GM23338 (cell line): ENCODE results near the gene ST7L. TPM values are rescaled to one million over a fixed set of nuclear protein-coding genes. Genes with fewer than 3 reads are reported as not detected.
A peak's percentile ranks its signal among the peaks of the same experiment; 100 is the strongest.

ENCODE experiments used
- ATAC-seq: fragments of 200-7000 bp; cut with Tn5 transposase; 3 replicates; pipeline ENCODE4 v1.9.1; 2020
- DNase-seq: peaks from one replicate; pipeline ENCODE4 v3.0.0-alpha.2; 2015; ENCODE audit warnings: low spot score
- H2AFZ ChIP-seq: fragments of 200-600 bp; sonication (generic); 2 replicates; pipeline ENCODE4 v1.8.0; 2016; ENCODE audit warnings: antibody characterized with exemption, mild to moderate bottlenecking, moderate library complexity
- H3F3A ChIP-seq: fragments of 200-600 bp; sonication (generic); replicated peaks from 2 replicates; pipeline ENCODE4 v1.8.0; 2017; ENCODE audit warnings: antibody characterized with exemption, mixed run types, low read depth
- H3K27ac ChIP-seq: fragments of 200-600 bp; sonication (generic); 2 replicates; pipeline ENCODE4 v1.6.1; 2016; ENCODE audit warnings: low read depth
- H3K27me3 ChIP-seq: fragments of 200-600 bp; sonication (generic); 2 replicates; pipeline ENCODE4 v1.8.0; 2016; ENCODE audit warnings: mild to moderate bottlenecking, mixed run types, moderate library complexity; ENCODE audit not compliant: insufficient read depth
- H3K36me3 ChIP-seq: fragments of 200-600 bp; sonication (generic); 2 replicates; pipeline ENCODE4 v1.8.0; 2016; ENCODE audit warnings: mild to moderate bottlenecking; ENCODE audit not compliant: insufficient read depth
- H3K4me1 ChIP-seq: fragments of 200-600 bp; sonication (generic); 2 replicates; pipeline ENCODE4 v1.8.0; 2016; ENCODE audit warnings: mild to moderate bottlenecking, moderate library complexity; ENCODE audit not compliant: insufficient read depth
- H3K4me2 ChIP-seq: fragments of 200-600 bp; sonication (generic); 2 replicates; pipeline ENCODE4 v1.7.1; 2017; ENCODE audit warnings: mixed run types
- H3K4me3 ChIP-seq: fragments of 200-600 bp; sonication (generic); 2 replicates; pipeline ENCODE4 v1.6.1; 2016; ENCODE audit warnings: mixed run types
- H3K79me2 ChIP-seq: fragments of 200-600 bp; sonication (generic); replicated peaks from 2 replicates; pipeline ENCODE4 v1.8.0; 2017; ENCODE audit warnings: mild to moderate bottlenecking; ENCODE audit not compliant: insufficient read depth
- H3K9me2 ChIP-seq: fragments of 200-600 bp; sonication (generic); 2 replicates; pipeline ENCODE4 v1.8.0; 2017; ENCODE audit not compliant: insufficient read depth
- H4K20me1 ChIP-seq: fragments of 200-600 bp; sonication (generic); replicated peaks from 2 replicates; pipeline ENCODE4 v1.8.0; 2017; ENCODE audit warnings: mild to moderate bottlenecking; ENCODE audit not compliant: insufficient read depth
- H3K27ac Mint-ChIP-seq: 2 replicates; pipeline ENCODE4 v1.8.0; 2020; ENCODE audit warnings: inconsistent platforms, mild to moderate bottlenecking, moderate library complexity, mixed read lengths
- H3K27me3 Mint-ChIP-seq: 3 replicates; pipeline ENCODE4 v1.8.0; 2022; ENCODE audit warnings: low read depth, mild to moderate bottlenecking, moderate library complexity, mixed read lengths, inconsistent platforms; ENCODE audit not compliant: insufficient read depth, poor library complexity
- H3K36me3 Mint-ChIP-seq: 3 replicates; pipeline ENCODE4 v1.8.0; 2021; ENCODE audit warnings: low read depth, mild to moderate bottlenecking, inconsistent platforms, moderate library complexity, mixed read lengths
- H3K4me1 Mint-ChIP-seq: 3 replicates; pipeline ENCODE4 v1.8.0; 2020; ENCODE audit warnings: mild to moderate bottlenecking, inconsistent platforms, mixed read lengths
- H3K4me3 Mint-ChIP-seq: 3 replicates; pipeline ENCODE4 v1.8.0; 2021; ENCODE audit warnings: moderate library complexity, mild to moderate bottlenecking, inconsistent platforms, mixed read lengths
- H3K9me3 Mint-ChIP-seq: 3 replicates; pipeline ENCODE4 v1.8.0; 2020; ENCODE audit warnings: moderate library complexity, mild to moderate bottlenecking, inconsistent platforms, mixed read lengths
- CREB1 ChIP-seq: fragments of 250-450 bp; sonication (Bioruptor Pico); IDR thresholded peaks from 2 replicates; pipeline ENCODE4 v1.5.0; 2020; ENCODE audit warnings: low read depth, mild to moderate bottlenecking, moderate library complexity
- CTCF ChIP-seq, 2 experiments: fragments of 200-600 bp in 1 of 2; sonication (generic) in 1 of 2; conservative IDR thresholded peaks; 2 replicates each; pipeline versions ENCODE4 v1.5.1 to v1.6.1; 2016 to 2017; ENCODE audit warnings: antibody characterized with exemption in 2 of 2, low read depth in 2 of 2, mild to moderate bottlenecking in 2 of 2, moderate library complexity in 1 of 2
- EZH2 ChIP-seq: fragments of 200-600 bp; sonication (generic); IDR thresholded peaks from one replicate; pipeline ENCODE4 v1.8.0; 2017; ENCODE audit warnings: antibody characterized with exemption, mild to moderate bottlenecking, low read depth; ENCODE audit not compliant: unreplicated experiment
- EZH2phosphoT487 ChIP-seq: fragments of 200-600 bp; sonication (generic); IDR thresholded peaks from one replicate; pipeline ENCODE4 v1.8.1; 2018; ENCODE audit warnings: antibody characterized with exemption; ENCODE audit not compliant: unreplicated experiment
- JUNB ChIP-seq: IDR thresholded peaks from one replicate; pipeline ENCODE4 v1.6.1; 2016; ENCODE audit warnings: antibody characterized with exemption; ENCODE audit not compliant: unreplicated experiment
- NANOG ChIP-seq: IDR thresholded peaks from 2 replicates; pipeline ENCODE4 v1.6.1; 2016; ENCODE audit warnings: antibody characterized with exemption, borderline replicate concordance
- POLR2AphosphoS5 ChIP-seq: IDR thresholded peaks from 2 replicates; pipeline ENCODE4 v1.6.1; 2016; ENCODE audit warnings: antibody characterized with exemption, low read depth
- REST ChIP-seq: IDR thresholded peaks from one replicate; pipeline ENCODE4 v1.6.1; 2018; ENCODE audit warnings: antibody characterized with exemption; ENCODE audit not compliant: unreplicated experiment
- STAT1 ChIP-seq: IDR thresholded peaks from one replicate; pipeline ENCODE4 v1.6.1; 2016; ENCODE audit warnings: antibody characterized with exemption; ENCODE audit not compliant: unreplicated experiment
- ZNF114 ChIP-seq: fragments of 250-450 bp; sonication (Bioruptor Pico); IDR thresholded peaks from 2 replicates; pipeline ENCODE4 v1.5.0; 2020; ENCODE audit warnings: mild to moderate bottlenecking, moderate library complexity
- ZNF331 ChIP-seq: fragments of 250-450 bp; sonication (Bioruptor Pico); IDR thresholded peaks from 2 replicates; pipeline ENCODE4 v1.5.0; 2020; ENCODE audit warnings: low read depth, mild to moderate bottlenecking, moderate library complexity
- polyA plus RNA-seq: library from polyadenylated mRNA; unstranded; fragments of >200 nt; fragmentation: Nextera tagmentation; extraction: Ambion mirVana; gene quantifications from 2 replicates; pipeline ENCODE4 v1.2.1, GENCODE V29; 2016
- total RNA-seq: library from RNA; depleted of rRNA; stranded (reverse); fragments of >200 nt; shearing (Covaris generic); gene quantifications from 2 replicates; pipeline ENCODE4 v1.2.3, GENCODE V29; 2014
- TF ChIP-seq, protein P1 (sequence below): IDR thresholded peaks from 2 replicates; pipeline ENCODE4 v1.6.1; 2016; ENCODE audit warnings: antibody characterized with exemption
- TF ChIP-seq, protein P2 (sequence below): fragments of 250-450 bp; sonication (Bioruptor Pico); IDR thresholded peaks from 2 replicates; pipeline ENCODE4 v1.5.0; 2020; ENCODE audit warnings: mild to moderate bottlenecking, moderate library complexity

ST7L gene
- total and polyA plus RNA-seq, 2 experiments from 2014 or later, result 18.2 to 21.0 TPM

GRCh38 chr1:112502826-112503225, 116.1 kb downstream of the ST7L start:
- Histone ChIP-seq H3K4me3 (peak overlapping the region; percentile 59), H4K20me1 (peaks cover 4% of the 10 kb centered on the region; the same call in 1 of the 2 replicates), H3K79me2 (no peaks in the 10 kb centered on the region), H3F3A (no peaks in the 10 kb centered on the region), H3K9me2 (no peaks in the 10 kb centered on the region), H3K4me1 (peaks cover 26% of the 10 kb centered on the region), H3K27me3 (peaks cover 88% of the 10 kb centered on the region), H2AFZ (peak overlapping the region; percentile 96; the same call in 1 of the 2 replicates), H3K36me3 (no peaks in the 10 kb centered on the region), H3K27ac (no peak overlapping the region), H3K4me2 (peak overlapping the region; percentile 80)
- TF ChIP-seq, protein P1, sequence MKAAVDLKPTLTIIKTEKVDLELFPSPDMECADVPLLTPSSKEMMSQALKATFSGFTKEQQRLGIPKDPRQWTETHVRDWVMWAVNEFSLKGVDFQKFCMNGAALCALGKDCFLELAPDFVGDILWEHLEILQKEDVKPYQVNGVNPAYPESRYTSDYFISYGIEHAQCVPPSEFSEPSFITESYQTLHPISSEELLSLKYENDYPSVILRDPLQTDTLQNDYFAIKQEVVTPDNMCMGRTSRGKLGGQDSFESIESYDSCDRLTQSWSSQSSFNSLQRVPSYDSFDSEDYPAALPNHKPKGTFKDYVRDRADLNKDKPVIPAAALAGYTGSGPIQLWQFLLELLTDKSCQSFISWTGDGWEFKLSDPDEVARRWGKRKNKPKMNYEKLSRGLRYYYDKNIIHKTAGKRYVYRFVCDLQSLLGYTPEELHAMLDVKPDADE, result no peak
- TF ChIP-seq NANOG (no peak), EZH2phosphoT487 (no peak), EZH2 (no peak), JUNB (no peak), STAT1 (no peak), CTCF (conservative IDR thresholded peaks at IDR 0.05; ENCODE audit: low read depth in 2 of 2) (no peak), REST (no peak), ZNF114 (no peak), CREB1 (no peak), ZNF331 (no peak), POLR2AphosphoS5 (no peak)
- TF ChIP-seq, protein P2, sequence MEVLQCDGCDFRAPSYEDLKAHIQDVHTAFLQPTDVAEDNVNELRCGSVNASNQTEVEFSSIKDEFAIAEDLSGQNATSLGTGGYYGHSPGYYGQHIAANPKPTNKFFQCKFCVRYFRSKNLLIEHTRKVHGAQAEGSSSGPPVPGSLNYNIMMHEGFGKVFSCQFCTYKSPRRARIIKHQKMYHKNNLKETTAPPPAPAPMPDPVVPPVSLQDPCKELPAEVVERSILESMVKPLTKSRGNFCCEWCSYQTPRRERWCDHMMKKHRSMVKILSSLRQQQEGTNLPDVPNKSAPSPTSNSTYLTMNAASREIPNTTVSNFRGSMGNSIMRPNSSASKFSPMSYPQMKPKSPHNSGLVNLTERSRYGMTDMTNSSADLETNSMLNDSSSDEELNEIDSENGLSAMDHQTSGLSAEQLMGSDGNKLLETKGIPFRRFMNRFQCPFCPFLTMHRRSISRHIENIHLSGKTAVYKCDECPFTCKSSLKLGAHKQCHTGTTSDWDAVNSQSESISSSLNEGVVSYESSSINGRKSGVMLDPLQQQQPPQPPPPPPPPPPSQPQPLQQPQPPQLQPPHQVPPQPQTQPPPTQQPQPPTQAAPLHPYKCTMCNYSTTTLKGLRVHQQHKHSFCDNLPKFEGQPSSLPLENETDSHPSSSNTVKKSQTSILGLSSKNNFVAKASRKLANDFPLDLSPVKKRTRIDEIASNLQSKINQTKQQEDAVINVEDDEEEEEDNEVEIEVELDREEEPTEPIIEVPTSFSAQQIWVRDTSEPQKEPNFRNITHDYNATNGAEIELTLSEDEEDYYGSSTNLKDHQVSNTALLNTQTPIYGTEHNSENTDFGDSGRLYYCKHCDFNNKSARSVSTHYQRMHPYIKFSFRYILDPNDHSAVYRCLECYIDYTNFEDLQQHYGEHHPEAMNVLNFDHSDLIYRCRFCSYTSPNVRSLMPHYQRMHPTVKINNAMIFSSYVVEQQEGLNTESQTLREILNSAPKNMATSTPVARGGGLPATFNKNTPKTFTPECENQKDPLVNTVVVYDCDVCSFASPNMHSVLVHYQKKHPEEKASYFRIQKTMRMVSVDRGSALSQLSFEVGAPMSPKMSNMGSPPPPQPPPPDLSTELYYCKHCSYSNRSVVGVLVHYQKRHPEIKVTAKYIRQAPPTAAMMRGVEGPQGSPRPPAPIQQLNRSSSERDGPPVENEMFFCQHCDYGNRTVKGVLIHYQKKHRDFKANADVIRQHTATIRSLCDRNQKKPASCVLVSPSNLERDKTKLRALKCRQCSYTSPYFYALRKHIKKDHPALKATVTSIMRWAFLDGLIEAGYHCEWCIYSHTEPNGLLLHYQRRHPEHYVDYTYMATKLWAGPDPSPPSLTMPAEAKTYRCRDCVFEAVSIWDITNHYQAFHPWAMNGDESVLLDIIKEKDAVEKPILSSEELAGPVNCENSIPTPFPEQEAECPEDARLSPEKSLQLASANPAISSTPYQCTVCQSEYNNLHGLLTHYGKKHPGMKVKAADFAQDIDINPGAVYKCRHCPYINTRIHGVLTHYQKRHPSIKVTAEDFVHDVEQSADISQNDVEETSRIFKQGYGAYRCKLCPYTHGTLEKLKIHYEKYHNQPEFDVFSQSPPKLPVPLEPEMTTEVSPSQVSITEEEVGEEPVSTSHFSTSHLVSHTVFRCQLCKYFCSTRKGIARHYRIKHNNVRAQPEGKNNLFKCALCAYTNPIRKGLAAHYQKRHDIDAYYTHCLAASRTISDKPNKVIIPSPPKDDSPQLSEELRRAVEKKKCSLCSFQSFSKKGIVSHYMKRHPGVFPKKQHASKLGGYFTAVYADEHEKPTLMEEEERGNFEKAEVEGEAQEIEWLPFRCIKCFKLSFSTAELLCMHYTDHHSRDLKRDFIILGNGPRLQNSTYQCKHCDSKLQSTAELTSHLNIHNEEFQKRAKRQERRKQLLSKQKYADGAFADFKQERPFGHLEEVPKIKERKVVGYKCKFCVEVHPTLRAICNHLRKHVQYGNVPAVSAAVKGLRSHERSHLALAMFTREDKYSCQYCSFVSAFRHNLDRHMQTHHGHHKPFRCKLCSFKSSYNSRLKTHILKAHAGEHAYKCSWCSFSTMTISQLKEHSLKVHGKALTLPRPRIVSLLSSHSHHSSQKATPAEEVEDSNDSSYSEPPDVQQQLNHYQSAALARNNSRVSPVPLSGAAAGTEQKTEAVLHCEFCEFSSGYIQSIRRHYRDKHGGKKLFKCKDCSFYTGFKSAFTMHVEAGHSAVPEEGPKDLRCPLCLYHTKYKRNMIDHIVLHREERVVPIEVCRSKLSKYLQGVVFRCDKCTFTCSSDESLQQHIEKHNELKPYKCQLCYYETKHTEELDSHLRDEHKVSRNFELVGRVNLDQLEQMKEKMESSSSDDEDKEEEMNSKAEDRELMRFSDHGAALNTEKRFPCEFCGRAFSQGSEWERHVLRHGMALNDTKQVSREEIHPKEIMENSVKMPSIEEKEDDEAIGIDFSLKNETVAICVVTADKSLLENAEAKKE (CRISPR knock-in tag), result no peak
- Mint-ChIP-seq H3K4me1 (peaks cover 35% of the 10 kb centered on the region), H3K4me3 (peak overlapping the region; percentile 71), H3K9me3 (no peaks in the 10 kb centered on the region; the same call in 2 of the 3 replicates), H3K27ac (no peak overlapping the region), H3K27me3 (peaks cover 57% of the 10 kb centered on the region), H3K36me3 (no peaks in the 10 kb centered on the region; the same call in 2 of the 3 replicates)
- no peak for ATAC-seq
- no peak for DNase-seq
